Pulmonary artery endothelial cell (primary cell): ENCODE data around the gene PBX3. TPM values are rescaled to one million over a fixed set of nuclear protein-coding genes. Genes with fewer than 3 reads are reported as not detected.

Source experiments
- DNase-seq: peaks from one replicate; pipeline ENCODE4 v3.0.0-alpha.2; 2011; ENCODE audit warnings: low read depth, low spot score
- total RNA-seq: library from RNA; depleted of rRNA; stranded (reverse); fragments of >200 nt; gene quantifications from 2 replicates; pipeline ENCODE4 v1.2.3, GENCODE V29; 2014

PBX3 gene
- total RNA-seq, 1 donor from 2014 or later, result 9.2 TPM

DNA sequence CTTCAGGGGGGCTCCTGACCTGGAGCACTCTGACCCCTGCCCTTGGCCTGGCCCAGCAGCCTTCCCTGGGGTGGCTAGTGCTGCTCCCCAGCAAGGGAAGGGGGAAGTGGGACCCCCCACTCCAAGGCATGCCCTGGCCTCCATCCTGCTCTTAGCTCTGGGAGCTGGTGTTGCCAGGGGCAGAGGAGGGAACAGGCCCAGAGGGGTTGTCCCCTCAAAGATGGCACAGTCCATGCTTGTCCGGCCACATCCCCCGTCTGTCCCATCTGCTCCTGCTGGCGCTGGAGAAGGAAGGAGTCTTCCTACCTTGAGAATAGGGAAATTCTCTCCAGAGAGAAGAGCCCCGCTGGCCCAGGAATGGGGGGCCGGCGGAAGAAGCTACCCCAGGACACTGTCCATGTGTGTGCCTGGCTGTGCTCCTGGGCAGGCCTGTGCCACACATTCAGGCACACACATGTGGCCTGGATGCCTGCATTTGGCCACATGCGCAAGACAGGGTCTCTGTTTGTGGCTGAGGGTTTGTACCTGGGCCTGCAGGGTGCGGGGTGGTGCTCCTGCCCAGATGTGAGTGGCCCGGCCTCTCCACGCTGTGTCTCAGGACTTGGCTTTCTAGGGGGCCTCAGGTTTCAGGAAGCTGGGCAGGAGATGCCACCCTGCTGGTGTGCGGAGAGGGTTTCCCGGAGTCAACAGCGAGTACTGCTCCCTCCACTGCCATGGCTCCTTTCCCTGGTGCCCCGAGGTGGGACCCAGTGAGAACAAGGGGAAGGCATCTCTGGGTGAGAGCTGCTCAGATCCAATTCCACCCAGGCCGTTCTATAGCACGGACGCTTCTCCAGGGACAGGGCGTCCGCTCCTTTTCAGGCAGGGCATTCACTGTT lies 247.1 kb downstream of the PBX3 start:
- no peak for DNase-seq

DNA sequence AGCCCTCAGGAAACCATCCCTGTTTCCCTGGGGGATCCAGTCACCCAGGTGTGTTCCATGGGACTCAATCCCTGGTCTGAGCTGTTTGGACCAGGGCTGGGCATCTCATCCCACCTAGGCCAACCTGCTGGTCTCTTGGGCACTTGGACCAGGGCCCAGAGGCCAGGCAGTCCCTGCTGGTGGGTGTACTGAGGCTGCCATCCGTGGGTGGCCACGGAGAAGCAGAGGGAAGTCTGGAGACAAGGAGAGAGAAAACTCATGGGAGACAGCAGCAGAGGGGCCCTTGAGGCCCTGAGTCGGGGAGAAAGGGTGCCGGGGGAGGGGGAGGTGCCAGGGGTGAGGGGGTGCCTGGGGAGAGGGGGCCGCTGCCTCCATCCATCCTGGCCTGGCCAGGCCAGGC lies 247.8 kb downstream of the PBX3 start:
- no peak for DNase-seq

GRCh38 chr9:125995706-125996105 lies 248.5 kb downstream of the PBX3 start:
- no peak for DNase-seq

DNA sequence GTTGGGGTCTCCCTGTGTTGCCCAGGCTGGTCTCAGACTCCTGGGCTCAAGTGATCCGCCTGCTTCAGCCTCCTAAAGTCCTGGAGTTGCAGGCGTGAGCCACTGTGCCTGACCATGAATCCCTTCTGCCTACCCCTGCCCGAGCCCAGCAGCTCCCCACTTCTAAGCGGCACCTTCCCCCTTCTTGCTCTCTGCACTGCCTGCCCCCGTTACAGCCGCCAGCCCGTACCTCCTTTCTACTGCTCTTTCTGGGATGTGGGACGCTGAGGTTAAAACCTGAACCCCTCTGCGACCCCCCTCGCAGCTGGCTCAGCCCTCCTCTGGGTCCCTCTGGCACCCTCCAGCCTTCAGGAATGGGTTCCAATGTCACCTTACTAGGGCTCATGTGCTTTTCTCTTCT lies 249.6 kb downstream of the PBX3 start:
- no peak for DNase-seq

GRCh38 chr9:125997196-125997823 lies 250.1 kb downstream of the PBX3 start:
- DNase-seq, result no peak

DNA sequence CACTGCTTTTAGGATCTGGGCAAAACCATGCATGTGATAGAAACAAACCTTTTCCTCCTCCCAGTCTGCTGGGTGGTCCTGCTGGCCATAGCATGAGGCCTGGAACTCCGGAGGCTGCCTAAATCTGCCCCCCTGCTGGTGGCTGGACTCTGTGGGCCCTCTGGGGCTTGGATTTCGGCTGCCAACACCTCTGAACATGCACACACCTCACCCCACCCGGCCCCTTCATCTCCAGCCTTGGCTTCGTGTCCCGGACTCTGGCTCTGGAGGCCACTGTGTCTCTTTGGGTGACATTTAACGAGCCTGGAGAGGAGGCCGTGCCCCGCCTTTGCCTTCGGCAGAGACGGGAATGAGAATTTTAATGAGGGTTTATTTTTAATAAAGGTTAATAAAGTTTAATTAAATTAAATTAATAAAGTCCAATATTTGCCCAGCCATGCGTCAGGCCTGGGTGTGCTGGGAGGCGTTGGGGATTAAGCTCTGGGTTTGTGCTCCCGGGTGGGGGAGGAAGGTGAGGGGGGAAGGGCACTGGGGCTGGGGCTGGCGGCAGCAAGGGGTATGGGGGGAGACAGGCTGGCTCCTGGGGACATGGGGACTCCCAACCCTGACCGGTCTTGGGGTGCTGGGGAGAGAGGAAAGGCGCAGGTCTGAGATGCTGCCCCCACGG lies 251.8 kb downstream of the PBX3 start:
- no peak for DNase-seq

GRCh38 chr9:125999504-125999881 lies 252.3 kb downstream of the PBX3 start:
- no peak for DNase-seq

DNA sequence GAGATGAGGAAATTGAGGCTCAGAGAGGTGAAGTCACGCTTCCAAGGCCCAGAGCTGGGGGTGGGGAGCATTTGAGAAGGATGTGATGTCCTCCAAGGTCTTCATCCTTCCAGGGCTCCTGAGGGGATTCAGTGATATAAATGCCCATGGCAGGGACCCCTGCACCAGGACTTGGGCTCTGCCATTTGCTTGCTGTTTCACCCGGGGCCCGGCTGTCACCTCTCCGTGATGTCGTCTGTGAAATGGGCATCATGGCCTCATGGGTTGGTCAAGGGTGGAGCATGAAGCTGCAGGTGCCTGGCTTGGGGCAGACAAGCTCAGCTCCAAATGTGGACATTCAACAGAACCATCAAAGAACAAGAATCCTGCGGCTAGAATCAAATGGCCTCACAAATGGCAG lies 253.1 kb downstream of the PBX3 start:
- DNase-seq, result no peak

GRCh38 chr9:126000731-126001580 lies 253.8 kb downstream of the PBX3 start:
- no peak for DNase-seq

DNA sequence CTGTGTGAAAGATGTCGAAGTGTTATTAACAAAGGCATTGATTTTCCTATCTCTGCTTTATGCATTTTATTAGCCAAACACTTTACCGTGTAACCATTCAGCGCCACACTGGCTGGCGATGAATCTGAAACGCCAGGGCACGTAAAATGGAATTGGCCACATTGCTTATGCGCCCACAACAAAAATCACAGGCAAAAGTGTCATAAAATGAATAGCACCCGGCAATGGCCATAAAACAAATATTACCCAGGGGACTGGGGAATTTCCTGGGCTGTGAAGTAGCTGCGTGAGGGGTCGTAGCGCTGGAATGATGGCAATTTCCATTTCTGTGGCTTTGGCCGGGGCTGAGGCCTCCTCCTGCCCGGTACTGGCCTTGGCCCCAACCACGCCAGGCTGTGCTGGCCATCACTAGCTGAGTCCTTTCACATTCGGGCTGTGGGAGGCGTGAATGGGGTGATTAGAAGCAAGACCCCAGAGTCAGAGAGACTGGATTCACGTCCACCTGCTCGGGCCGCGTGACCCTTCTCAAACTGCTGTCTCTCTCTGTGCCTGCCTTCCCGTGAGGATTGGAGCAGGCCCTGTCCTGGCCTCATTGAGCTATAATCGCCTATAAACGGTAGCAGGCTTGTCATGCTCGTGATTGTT lies 254.5 kb downstream of the PBX3 start:
- DNase-seq, result no peak

- DNase-seq, result no peak
These were observed 255.5 kb downstream of the PBX3 start for GRCh38 chr9:126002476-126003350.

DNA sequence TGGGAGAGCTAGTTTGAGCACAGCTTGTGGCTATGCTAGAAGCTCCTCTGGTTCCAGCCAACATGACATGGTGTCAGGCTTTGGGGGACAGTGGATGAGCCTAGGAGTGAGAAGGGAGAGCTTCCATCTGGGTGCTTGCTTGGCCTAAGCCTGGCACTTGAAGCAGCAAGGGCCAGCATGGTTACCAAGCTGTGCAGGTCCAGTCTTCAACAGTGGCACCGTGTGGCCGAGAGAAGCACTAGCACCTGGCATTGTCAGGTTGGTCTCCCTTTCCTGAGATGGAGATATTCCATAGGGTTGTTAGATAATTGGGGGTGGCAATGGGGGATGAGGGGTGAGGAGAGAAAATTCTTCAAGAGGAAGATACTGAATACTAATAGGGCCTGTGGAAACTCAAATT lies 261.9 kb downstream of the PBX3 start:
- DNase-seq, result no peak

DNA sequence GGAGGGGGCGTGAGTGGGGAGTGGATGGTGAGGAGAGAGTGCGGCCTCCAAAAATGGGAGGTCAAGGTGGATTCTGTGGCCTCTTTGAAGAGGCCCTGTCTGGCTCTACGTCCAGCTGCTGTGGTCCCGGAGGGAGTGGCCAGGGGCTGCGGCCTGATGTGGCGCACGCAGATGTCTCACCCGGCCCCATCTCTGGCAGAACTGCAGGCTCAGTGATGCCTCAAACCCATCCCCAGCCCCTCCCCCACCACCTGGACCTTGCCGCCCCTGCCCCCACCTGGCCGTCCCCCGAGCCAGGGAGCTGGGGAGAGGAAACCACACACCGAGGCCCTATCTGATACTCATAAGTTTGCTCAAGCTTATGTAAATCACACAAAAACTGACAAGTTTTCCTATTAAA lies 267.6 kb downstream of the PBX3 start:
- DNase-seq, result no peak

GRCh38 chr9:126015424-126015823 lies 268.3 kb downstream of the PBX3 start:
- DNase-seq, result no peak

DNA sequence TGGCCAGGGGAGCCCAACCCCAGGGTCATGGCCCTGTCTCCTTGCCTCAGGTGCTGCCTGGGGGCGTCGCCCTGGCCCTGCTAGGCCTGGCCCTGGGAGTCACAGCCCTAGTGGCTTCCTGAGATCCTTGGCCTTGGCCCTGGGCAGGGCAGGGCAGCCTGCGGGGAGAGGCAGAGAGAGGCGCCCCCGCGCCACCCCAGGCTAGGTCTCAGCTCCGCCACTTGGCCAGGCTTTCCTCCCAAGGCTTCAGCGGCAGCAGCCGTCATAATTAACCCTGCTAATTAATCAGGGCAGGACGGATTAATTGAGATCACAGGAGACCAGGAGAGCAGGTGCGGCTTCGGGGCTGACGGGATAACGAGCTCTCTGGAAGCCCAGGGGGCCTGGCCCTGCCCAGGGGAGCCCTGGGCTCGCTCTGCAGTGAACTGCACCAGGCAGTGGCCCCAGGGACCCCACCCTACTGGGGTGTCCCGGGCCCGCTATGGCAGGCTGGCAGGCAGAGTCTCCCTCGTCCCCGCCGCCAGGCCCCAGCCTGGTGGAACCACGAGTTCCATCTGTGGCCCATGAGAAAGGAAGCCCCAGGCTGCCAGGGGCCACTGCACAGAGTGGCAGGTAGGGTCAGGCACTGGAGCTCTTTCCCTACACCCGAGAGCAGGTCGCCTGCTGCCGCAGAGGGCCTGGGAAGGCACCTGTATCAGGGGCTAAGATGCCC lies 269.6 kb downstream of the PBX3 start:
- no peak for DNase-seq
